Stomach (tissue), 9 donors: Measurements from ENCODE around the gene BBOX1. TPM values are rescaled to one million over a fixed set of nuclear protein-coding genes. Genes with fewer than 3 reads are reported as not detected.
A peak's percentile ranks its signal among the peaks of the same experiment; 100 is the strongest.

ENCODE experiments used
- DNase-seq, 2 donors: peaks; one replicate each; pipeline versions ENCODE4 v3.0.0 to v3.0.0-alpha.2; 2013 to 2019
- H3K27ac ChIP-seq, 5 donors: fragments of 200-600 bp in 4 of 5; sonication (generic) in 4 of 5; one replicate each; pipeline ENCODE4 v1.5.1; 2013 to 2019; ENCODE audit warnings: mild to moderate bottlenecking in 1 of 5, moderate library complexity in 1 of 5
- H3K27me3 ChIP-seq, 3 donors: fragments of 200-600 bp; sonication (generic); one replicate each; pipeline ENCODE4 v1.5.1; 2017 to 2019; ENCODE audit warnings: mixed run types in 1 of 3
- H3K36me3 ChIP-seq, 4 donors: fragments of 200-600 bp; sonication (generic); 1 replicate in 3 of 4; 2 replicates in 1 of 4; pipeline ENCODE4 v1.5.1; 2016 to 2019
- H3K4me1 ChIP-seq, 4 donors: fragments of 200-600 bp; sonication (generic); one replicate each; pipeline ENCODE4 v1.5.1; 2016 to 2019
- H3K4me3 ChIP-seq, 4 donors: fragments of 200-600 bp; sonication (generic) in 3 of 4; one replicate each; pipeline ENCODE4 v1.5.1; 2016 to 2019; ENCODE audit warnings: mild to moderate bottlenecking in 1 of 4
- H3K9me3 ChIP-seq, 4 donors: fragments of 200-600 bp; sonication (generic); one replicate each; pipeline ENCODE4 v1.5.1; 2016 to 2019
- EP300 ChIP-seq: sonication (generic); formaldehyde crosslinking; IDR thresholded peaks from one replicate; pipeline ENCODE4 v1.6.1; 2017; ENCODE audit warnings: antibody characterized with exemption
- POLR2A ChIP-seq, 4 donors: fragments of 450-650 bp; IDR thresholded peaks; one replicate each; pipeline ENCODE4 v1.6.1; 2016; ENCODE audit warnings: antibody characterized with exemption in 4 of 4, control low read depth in 2 of 4, mild to moderate bottlenecking in 1 of 4, moderate library complexity in 1 of 4
- POLR2AphosphoS5 ChIP-seq, 3 donors: sonication (generic); formaldehyde crosslinking; IDR thresholded peaks; one replicate each; pipeline ENCODE4 v1.6.1; 2016; ENCODE audit warnings: antibody characterized with exemption in 3 of 3
- WGBS, 5 donors: extraction: QIAGEN DNeasy Blood & Tissue Kit in 3 of 5; methylation state at CpG; one replicate each; pipeline versions ENCODE4 v1.1.5 to v1.1.7; 2013 to 2018; 5-methylcytosine and 5-hydroxymethylcytosine counted together
- intact Hi-C: fragments of 100-400 bp; cut with DNase I; formaldehyde crosslinking; loops from one replicate; pipeline ENCODE4 v1.15.1; 2023; ENCODE audit warnings: low total_unique reads
- polyA plus RNA-seq, 3 donors: library from polyadenylated mRNA; stranded (reverse); fragments of 200-250 nt; gene quantifications; one replicate each; pipeline ENCODE4 v1.2.3, GENCODE V29; 2013
- total RNA-seq, 5 donors: library from RNA; depleted of rRNA; stranded (reverse); fragments of >200 nt; gene quantifications; one replicate each; pipeline versions ENCODE4 v1.1.0 to v1.2.3, GENCODE V29; 2014 to 2016
- TF ChIP-seq, protein P1 (sequence below), 7 experiments: fragments of 450-650 bp in 4 of 7; fragments of 200-600 bp in 3 of 7; sonication (generic) in 3 of 7; IDR thresholded peaks; one replicate each; pipeline ENCODE4 v1.5.1; 2016 to 2019; ENCODE audit warnings: antibody characterized with exemption in 7 of 7, control low read depth in 2 of 7, mild to moderate bottlenecking in 1 of 7
- donor health status: healthy with polysubstance abuse.
- donor health status: Bipolar disorder and iron deficiency.
- donor health status: healthy.

The BBOX1 gene
- total and polyA plus RNA-seq, 8 donors = 0.31 to 6.7 (median 3.8) TPM; not detected in 3

GRCh38 chr11:27148506-27148905 lies 107.9 kb downstream of the BBOX1 start:
- Histone ChIP-seq H3K27me3 (no peaks in the 10 kb centered on the region), H3K27ac (no peak overlapping the region), H3K4me3 (no peak overlapping the region), H3K4me1 (no peaks in the 10 kb centered on the region), H3K9me3 (no peaks in the 10 kb centered on the region), H3K36me3 (no peaks in the 10 kb centered on the region)
- TF ChIP-seq POLR2A (IDR thresholded peaks at IDR 0.05) = no peak
- no peak for TF ChIP-seq EP300
- TF ChIP-seq, protein P1, sequence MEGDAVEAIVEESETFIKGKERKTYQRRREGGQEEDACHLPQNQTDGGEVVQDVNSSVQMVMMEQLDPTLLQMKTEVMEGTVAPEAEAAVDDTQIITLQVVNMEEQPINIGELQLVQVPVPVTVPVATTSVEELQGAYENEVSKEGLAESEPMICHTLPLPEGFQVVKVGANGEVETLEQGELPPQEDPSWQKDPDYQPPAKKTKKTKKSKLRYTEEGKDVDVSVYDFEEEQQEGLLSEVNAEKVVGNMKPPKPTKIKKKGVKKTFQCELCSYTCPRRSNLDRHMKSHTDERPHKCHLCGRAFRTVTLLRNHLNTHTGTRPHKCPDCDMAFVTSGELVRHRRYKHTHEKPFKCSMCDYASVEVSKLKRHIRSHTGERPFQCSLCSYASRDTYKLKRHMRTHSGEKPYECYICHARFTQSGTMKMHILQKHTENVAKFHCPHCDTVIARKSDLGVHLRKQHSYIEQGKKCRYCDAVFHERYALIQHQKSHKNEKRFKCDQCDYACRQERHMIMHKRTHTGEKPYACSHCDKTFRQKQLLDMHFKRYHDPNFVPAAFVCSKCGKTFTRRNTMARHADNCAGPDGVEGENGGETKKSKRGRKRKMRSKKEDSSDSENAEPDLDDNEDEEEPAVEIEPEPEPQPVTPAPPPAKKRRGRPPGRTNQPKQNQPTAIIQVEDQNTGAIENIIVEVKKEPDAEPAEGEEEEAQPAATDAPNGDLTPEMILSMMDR (IDR thresholded peaks at IDR 0.05) = no peak
- no peak for TF ChIP-seq POLR2AphosphoS5 (IDR thresholded peaks at IDR 0.05)
- intact Hi-C loops = loop anchor here (10.0 kb wide), 1 partner anchor 384 kb away; no protein-coding TSS in a partner anchor
- DNase-seq = no peak

- H3K4me3 ChIP-seq = no peak overlapping the region
- TF ChIP-seq, protein P1 (IDR thresholded peaks at IDR 0.05) = no peak
- TF ChIP-seq EP300 = no peak
- TF ChIP-seq POLR2AphosphoS5 (IDR thresholded peaks at IDR 0.05) = no peak
- 89 to 98% (median 97%) methylated on average over 2 of the region's 2 CpGs for WGBS, 5 donors
- H3K36me3 ChIP-seq = no peaks in the 10 kb centered on the region
- H3K27me3 ChIP-seq = no peaks in the 10 kb centered on the region
- no peak for DNase-seq
- no peaks in the 10 kb centered on the region for H3K4me1 ChIP-seq
- no peak overlapping the region for H3K27ac ChIP-seq
- intact Hi-C loops = no loop called here
- no peaks in the 10 kb centered on the region for H3K9me3 ChIP-seq
Observed at GRCh38 chr11:27150098-27150497, 109.5 kb downstream of the BBOX1 start.

DNA sequence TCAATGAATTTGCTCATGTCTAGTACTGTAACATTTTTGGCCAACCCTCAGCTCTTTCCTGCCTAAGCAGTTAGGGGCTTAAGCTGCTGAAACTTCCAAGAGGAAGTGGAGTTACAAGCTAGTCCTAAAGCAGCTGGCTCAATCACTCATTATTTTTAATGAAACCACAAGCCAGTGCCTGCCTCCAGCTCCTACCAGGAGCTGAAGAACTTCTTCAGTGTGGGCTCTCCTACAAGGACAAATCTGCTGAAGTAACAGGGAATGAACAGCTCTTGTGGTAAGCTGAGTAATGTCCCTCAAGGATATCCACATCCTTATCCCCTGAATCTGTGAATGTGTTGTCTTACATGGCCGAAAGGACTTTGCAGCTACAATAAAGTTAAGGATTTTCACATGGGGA lies 112.5 kb downstream of the BBOX1 start:
- no peaks in the 10 kb centered on the region for H3K27me3 ChIP-seq
- no peaks in the 10 kb centered on the region for H3K36me3 ChIP-seq
- no peak for TF ChIP-seq EP300
- TF ChIP-seq, protein P1 (IDR thresholded peaks at IDR 0.05) = no peak
- no peak for TF ChIP-seq POLR2AphosphoS5 (IDR thresholded peaks at IDR 0.05)
- TF ChIP-seq POLR2A (IDR thresholded peaks at IDR 0.05) = no peak
- H3K27ac ChIP-seq = no peak overlapping the region
- H3K4me1 ChIP-seq = no peaks in the 10 kb centered on the region
- H3K9me3 ChIP-seq = no peaks in the 10 kb centered on the region
- 71 to 100% (median 94%) methylated on average over 1 of the region's 1 CpG for WGBS, 5 donors
- no peak overlapping the region for H3K4me3 ChIP-seq
- DNase-seq = no peak
- intact Hi-C loops = no loop called here

DNA sequence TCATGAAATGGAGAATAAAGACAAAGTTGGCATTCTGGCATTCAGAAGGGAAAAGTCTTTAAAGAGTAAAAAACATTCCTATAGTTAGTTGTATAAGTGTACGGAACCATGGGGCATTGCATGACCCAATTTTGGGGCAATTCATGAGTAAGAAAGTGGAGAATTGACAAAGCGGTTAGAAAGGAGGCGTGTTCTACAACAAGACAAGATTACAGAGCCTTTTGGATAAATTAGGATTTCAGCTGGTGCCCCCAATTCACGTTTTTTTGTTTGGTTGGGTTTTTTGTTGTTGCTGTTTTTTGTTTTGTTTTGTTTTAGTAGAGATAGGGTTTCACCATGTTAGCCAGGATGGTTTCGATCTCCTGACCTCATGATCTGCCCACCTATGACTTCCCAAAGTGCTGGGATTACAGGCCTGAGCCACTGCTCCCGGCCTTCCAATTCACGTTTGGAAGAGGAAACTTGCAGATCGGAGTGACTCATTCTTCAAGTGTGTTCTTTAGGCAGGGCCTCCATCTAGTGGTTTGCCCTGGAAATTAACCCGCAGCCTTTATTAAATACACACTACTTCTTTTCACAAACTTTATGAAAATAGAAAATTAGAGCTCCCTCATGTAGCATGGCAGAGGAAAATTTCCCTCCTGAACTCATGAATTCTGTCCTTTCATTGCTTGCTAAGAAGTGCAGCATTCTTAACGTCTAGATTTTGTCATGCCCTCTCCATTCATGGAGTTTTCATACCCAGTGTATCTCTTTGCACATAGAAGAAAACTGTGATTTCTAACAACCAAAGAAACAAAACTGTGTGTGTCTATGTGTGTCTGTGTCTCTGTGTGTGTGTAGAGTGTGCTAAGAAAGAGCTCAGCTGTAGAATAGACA lies 118.1 kb downstream of the BBOX1 start:
- Histone ChIP-seq H3K9me3 (no peaks in the 10 kb centered on the region), H3K27ac (no peak overlapping the region), H3K27me3 (no peaks in the 10 kb centered on the region), H3K36me3 (no peaks in the 10 kb centered on the region), H3K4me3 (no peak overlapping the region), H3K4me1 (peaks cover 0 to 3% (median 0%) of the 10 kb centered on the region in 4 donors)
- 25 to 36% (median 31%) methylated on average over 10 of the region's 10 CpGs for WGBS, 5 donors
- DNase-seq = peak; percentile 43 to 87
- intact Hi-C loops = no loop called here
- TF ChIP-seq, protein P1 (IDR thresholded peaks at IDR 0.05) = peak in 5 of 7 experiments; percentile 70 to 82 (median 74)
- no peak for TF ChIP-seq EP300
- TF ChIP-seq POLR2AphosphoS5 (IDR thresholded peaks at IDR 0.05) = peak in 1 of 3 donors; percentile 36
- TF ChIP-seq POLR2A (IDR thresholded peaks at IDR 0.05) = no peak
